Endothelial cell of umbilical vein (primary cell): ENCODE results near the gene SLC30A2.

Source experiments
- EZH2 ChIP-seq: IDR thresholded peaks from 2 replicates; pipeline ENCODE4 v1.6.1; 2012; ENCODE audit warnings: borderline replicate concordance, low read depth, mild to moderate bottlenecking, moderate library complexity, low read length, inconsistent platforms; ENCODE audit not compliant: severe bottlenecking
- GATA2 ChIP-seq: IDR thresholded peaks from 2 replicates; pipeline ENCODE4 v1.7.0; 2011; ENCODE audit warnings: low read depth, mild to moderate bottlenecking, moderate library complexity, mixed read lengths, low read length; ENCODE audit not compliant: insufficient read length, insufficient read depth

DNA sequence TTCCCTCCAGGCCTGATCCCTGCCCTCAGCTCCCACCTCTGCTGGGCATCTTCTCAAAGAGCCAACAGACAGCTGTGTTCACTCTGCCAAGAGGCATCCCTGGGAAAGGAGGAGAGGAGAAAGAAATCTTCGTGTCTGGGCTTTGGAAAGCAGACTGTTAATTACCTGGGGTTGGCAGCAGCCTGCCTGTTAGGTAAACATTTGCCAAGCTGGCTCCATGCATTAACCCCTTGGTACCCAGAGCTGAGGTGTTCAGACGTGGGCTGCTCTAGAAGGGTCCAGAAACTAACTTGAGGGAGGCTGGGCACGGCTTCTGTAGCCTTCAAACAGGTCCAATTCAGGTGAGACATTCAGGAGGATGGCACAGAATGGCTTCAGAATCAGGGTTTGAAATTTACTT lies 33.1 kb downstream of the SLC30A2 start:
- TF ChIP-seq EZH2 = no peak
- no peak for TF ChIP-seq GATA2
